ENCODE measurements around the gene IL1R2.
A peak's percentile ranks its signal among the peaks of the same experiment; 100 is the strongest.

Gene IL1R2, protein sequence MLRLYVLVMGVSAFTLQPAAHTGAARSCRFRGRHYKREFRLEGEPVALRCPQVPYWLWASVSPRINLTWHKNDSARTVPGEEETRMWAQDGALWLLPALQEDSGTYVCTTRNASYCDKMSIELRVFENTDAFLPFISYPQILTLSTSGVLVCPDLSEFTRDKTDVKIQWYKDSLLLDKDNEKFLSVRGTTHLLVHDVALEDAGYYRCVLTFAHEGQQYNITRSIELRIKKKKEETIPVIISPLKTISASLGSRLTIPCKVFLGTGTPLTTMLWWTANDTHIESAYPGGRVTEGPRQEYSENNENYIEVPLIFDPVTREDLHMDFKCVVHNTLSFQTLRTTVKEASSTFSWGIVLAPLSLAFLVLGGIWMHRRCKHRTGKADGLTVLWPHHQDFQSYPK

GRCh38 chr2:101991721-101992145 lies at the start of gene IL1R2:
Gene IL1R2, plus strand, starts transcription at chr2:101991960. Its CDS starts 16,616 bp downstream, at chr2:102008576.
- no peak for DNase-seq (ENCODE audit: low read depth)

DNA sequence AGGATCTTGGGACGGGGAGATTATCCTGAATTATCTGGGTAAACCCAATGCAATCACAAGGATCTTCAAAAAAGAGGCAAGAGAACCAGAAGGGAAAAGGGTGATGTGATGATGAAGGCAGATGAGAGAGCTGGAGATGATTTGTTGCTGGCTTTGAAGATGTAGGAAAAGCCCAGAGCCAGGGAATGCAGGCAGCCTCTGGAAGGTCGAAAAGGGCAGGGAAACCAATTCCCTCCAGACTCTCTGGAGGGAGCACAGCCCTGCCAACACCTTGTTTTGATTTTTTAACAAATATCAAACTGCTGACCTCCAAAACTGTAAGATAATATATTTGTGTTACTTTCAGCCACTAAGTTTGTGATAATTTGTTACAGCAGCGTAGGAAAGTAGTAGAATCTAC lies 48.9 kb upstream of the IL1R2 start:
- no peak for DNase-seq (ENCODE audit: low read depth)

DNA sequence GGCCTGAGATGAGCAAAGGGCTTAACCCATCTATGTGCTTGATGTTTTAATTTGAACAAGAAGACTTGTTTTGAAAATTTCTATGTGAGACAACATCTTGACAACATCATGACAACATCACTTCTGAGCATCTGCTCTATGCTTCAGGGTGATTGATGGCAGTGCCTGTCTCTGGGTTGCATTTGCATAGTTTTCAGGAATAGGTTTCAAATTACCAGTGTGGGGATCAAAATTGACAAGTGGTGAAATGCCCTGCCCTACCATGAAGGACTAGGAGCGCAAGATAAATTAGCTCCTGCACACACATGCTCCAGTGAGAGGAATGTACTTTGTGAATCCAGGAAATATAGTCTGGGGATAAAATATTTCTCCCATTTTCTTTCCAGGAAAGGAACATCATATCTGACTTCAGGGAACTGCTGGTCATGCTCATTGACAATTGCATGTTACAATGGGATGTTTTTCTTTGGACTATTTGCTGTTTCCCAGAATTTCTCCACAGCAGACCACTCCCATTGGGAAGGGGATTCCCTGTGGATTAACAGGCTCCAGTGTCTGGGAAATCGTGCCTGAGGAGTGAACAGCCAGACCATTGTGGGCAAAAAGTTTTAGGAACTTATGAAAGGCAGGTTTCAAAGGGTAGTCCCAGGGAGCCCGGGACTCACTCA lies 45.3 kb upstream of the IL1R2 start:
- no peak for DNase-seq (ENCODE audit: low read depth)

- DNase-seq (ENCODE audit: low read depth), result no peak
These were observed 44.4 kb upstream of the IL1R2 start for GRCh38 chr2:101947374-101947773.

DNA sequence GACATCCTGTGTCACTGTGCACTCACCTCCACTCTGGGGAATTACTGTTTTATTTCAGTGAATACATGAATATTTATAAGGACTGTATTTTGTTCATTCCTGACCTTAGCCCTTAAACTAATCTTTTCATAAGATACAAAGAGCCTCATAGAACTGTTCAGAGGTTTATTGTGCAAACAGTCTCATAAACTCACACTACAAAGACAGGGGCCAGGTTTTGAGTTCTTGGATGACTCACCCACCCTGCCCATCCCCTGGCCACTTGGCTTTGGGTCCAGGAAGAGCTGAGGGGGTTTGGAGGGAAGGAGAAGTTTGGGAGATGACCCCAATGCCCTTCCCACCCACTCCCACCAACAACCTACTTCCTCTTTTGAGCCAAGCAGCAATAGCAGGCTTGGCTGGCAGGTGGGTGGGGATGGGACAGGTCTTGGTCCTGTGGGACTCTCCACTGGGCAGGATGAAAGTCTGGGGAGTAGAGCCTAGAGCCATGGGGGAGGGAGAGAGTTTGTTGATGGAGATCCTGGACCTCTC lies 43.1 kb upstream of the IL1R2 start:
- DNase-seq (ENCODE audit: low read depth), result no peak

- no peak for DNase-seq (ENCODE audit: low read depth)
These were observed 42.5 kb upstream of the IL1R2 start for GRCh38 chr2:101949304-101949703.

DNA sequence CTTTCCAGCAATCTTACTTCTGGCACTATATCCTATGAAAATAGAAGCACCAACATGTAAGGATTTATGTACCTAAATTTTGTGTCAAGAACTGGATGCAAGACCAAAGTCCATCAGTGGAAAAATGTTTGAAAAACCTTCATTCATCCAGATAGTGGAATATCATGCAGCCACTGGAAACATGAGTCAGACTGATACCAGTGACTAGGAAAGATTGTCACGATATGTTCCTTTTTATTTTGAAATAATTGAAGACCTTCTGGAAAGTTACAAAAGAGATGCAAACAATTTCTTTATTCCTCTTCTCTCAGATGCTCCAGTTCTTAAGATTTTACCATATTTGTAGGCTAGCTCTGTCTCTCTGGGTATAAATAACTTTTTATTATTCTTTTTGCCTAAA lies 40.5 kb upstream of the IL1R2 start:
- no peak for DNase-seq (ENCODE audit: low read depth)

GRCh38 chr2:101952551-101952950 lies 39.2 kb upstream of the IL1R2 start:
- no peak for DNase-seq (ENCODE audit: low read depth)

DNA sequence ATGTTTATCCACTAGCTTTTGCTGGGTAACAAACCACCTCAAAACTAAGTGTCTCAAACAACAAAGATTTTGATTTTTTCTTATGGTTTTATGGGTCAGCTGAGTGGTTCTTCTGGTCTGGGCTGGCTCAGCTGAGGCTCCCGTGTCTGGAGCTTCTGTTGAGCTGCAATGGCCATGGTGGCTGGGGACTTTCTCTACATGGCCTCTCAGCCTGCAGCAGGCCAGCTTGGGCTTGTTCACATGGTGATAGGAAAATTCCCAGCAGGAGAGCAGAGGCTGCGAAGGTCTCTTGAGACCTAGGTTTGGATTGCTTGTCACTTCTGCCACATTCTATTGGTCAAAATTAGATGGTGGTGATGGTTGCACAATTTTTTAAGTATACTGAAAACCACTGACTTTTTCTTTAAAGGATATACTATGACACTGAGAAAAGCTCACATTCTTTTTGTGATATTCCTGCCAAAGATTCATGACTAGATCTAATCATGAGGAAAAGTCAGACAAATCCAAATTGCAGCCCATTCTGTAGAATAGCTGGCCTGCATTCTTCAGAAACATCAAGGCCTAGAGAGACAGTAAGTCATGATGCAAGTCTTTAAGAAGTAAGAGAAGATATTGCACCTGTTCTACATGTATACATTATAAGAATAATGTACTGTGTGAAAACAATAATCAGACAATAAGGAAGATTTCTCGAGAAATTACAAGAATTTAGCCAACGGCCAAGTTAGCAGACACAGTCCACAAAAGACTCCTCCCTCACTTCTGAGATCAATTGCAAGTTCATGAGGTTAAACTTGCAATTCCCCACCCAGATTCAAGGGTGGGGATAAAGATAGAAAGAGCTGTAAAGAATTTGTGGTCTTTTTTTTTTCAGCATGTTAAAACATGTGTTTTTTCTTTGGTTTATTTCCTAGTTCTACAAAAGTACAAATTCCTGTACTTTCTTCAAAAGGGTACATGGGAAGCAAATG lies 35.0 kb upstream of the IL1R2 start:
- no peak for DNase-seq (ENCODE audit: low read depth)

- no peak for DNase-seq (ENCODE audit: low read depth)
These were observed 33.7 kb upstream of the IL1R2 start for GRCh38 chr2:101958061-101958460.

DNA sequence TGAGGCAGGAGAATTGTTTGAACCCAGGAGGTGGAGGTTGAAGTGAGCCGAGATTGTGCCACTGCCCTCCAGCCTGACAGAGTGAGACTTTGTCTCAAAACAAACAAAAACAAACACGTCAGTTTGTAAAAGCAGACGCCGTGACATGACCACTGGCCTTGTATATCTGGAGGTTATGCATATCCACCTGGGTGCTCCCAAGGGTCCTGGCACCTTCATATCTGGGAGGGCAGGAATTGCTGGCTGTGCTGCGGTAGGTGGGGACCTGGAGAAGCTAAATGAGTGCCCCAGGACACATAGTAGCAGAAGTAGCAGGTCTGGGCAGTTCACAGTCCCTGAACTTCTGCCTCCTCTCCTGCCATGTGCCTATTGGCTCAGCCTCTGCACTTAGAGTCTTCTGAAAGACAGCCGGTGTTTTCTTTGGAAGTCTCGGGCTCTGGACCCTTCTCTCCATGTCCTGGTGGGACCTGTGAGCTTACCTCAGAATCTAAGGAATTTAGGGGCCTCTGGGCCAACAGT lies 30.9 kb upstream of the IL1R2 start:
- DNase-seq (ENCODE audit: low read depth), result no peak

DNA sequence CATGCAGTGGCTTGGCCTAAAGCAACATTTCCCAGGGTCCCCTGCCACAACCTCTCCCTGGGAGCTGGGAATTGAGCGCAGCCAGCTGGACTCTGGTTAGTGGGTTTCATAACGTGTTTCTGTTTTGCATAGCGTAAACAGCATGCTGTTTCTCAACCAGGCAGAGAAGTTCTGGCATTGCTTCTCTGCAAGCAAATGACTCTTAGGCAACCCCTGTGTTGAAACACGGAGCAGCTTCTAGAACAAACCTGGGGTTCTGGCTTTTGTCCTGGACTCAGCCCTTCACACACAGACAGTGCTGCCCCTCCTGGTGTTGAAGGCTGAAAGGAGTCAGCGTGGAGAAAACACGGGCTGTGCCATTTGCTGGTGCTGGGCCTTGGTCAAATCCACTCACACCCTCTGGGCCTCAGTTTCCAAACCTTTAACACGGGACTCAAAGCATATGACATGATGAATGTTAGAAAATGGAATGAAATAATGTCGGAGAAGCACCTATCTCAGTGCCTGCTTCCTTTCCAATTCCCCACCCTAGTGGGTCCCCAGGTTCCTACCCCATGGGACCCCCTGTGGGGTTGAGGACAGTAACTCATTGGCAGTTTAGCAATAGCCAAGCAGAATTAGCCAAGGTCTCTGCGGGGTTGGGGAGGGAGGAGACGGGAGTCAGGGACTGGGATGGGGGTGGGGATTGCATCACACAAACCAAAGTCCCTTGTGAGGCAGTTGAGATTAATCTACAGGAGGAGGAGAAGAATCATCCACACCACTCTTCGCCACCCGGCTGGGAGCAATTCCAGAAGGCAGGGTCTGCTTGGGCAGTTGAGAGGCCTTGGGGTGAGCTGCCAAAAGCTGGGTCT lies 30.2 kb upstream of the IL1R2 start:
- peak; percentile 97 for DNase-seq (ENCODE audit: low read depth)

- DNase-seq (ENCODE audit: low read depth), result no peak
These were observed 29.5 kb upstream of the IL1R2 start for GRCh38 chr2:101962309-101962708.

GRCh38 chr2:101963198-101963597 lies 28.6 kb upstream of the IL1R2 start:
- no peak for DNase-seq (ENCODE audit: low read depth)

GRCh38 chr2:101967826-101968513 lies 23.8 kb upstream of the IL1R2 start:
- DNase-seq (ENCODE audit: low read depth), result peak; percentile 56

GRCh38 chr2:101969723-101970122 lies 22.0 kb upstream of the IL1R2 start:
- no peak for DNase-seq (ENCODE audit: low read depth)

GRCh38 chr2:101970901-101971300 lies 20.9 kb upstream of the IL1R2 start:
- no peak for DNase-seq (ENCODE audit: low read depth)

DNA sequence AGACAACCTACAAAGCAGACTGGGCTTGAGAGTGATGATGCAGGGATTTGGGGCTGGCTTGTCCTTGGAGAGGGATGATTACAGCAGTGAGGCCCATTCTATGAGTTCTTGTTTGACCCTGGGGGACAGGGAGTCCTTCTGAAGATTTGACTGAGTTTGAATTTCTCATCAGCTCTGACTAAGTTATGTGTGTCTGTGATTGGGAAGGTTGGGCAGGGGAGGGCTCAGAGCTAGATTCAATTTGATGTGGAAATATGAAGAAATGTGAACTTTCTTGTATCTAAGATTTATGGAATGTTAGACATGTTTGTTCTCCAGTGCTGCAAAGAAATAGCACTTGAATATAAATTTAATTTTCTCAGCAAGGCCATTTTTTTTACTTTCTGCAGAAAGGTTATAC lies 19.9 kb upstream of the IL1R2 start:
- DNase-seq (ENCODE audit: low read depth), result no peak

- peak; percentile 81 for DNase-seq (ENCODE audit: low read depth)
These were observed 18.9 kb upstream of the IL1R2 start for GRCh38 chr2:101972621-101973434.

Measured in GM04503 (cell line).